GM18861 (cell line): Measurements from ENCODE around the gene PTPRR.

Experiments used
- ATAC-seq: cut with Tn5 transposase; IDR thresholded peaks from one replicate; pipeline ENCODE4 v1.9.1; 2021; ENCODE audit not compliant: unreplicated experiment

The PTPRR gene

DNA sequence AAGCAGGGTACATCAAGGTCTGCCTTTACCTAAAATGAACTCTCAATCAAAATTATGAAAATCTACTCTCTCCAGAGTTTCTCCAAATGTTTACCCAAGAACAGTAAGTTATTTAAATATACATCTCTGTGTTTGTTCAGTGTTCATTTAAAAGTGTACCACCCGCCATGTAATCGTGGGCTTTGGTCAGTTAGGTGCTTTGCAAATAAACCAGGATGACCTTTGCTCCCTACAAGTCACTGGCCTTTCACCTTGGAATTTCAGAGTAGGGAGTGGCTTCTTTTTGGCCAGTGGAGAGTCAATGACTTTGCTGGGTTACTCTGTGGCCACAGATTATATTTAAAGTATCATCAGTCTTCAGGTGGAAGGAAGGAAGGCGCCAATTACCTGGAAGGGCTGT is 208.7 kb downstream of the PTPRR start:
- ATAC-seq = no peak

DNA sequence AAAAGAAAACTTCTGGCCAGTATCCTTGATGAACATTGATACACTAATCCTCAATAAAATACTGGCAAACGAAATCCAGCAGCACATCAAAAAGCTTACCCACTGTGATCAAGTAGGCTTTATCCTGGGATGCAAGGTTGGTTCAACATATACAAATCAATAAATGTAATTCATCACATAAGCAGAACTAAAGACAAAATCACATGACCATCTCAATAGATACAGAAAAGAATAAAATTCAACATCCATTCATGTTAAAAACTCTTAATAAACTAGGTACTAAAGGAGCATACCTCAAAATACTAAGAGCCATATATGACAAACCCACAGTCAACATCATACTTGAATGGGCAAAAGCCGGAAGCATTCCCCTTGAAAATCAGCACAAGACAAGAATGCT is 211.5 kb downstream of the PTPRR start:
- ATAC-seq = no peak

DNA sequence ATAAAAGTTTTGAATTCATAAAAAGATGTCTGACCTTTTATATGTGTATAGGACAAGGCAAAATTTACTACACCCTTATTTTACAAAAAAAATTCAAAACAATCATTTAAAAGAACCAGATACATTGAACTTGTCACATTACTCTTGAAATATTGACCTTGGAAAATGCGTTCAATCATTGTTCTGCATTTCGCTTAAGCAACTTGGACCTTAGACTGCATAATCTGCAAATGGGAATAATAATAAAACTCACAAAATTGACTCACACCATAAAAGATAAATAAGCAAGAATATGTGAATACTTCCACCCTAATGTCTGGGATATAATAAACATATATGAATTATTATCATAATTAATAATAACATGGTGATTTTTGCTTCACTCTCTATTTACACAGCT is 213.9 kb downstream of the PTPRR start:
- ATAC-seq = no peak

DNA sequence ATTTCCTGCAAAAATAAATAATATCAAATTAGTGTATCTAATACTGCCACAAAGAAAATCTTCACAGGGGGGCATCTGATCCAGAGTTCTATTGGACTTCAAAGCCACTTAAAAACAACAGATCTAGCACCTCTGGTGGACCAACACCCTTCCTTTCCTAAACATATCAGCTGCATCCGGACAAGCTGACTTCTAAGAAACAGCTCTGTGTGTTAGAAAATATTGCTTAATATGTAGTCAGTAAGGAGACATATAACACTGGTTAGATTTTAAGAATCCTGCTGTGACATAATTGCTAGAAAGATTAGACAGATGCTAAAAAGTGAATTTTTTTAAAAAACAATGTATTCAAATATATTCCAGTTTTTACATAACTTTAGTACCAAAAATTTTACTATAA is 222.2 kb downstream of the PTPRR start:
- ATAC-seq = no peak

DNA sequence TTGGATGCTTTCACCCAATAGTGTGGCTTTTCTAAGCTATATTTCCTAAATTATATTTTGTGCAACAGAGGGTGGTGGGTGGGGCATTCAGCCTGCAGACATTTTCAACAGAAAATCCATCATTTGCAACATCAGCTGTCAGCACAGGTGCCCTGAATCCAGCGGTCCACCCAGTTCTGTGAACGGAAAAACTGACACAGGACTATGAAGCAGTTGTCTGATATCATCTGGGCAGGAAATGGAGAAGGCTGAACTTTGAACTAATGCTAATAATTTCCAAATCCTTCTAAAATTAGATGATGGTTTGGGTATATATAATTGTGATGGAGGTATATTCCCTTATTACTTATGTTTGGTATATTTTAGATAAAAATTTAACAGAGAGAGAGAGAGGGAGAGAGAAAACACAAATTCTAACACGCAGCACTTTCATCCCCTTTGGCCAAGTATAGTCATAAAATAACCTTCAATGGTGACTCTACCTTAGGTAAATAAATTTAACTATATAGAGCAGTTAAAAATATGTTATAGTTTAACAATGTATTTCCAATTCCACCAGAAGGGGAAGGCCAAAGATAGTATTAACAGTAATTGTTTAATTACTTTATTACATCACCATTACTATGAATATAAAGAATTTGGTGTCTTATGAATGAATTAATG is 225.0 kb downstream of the PTPRR start:
- ATAC-seq = no peak

DNA sequence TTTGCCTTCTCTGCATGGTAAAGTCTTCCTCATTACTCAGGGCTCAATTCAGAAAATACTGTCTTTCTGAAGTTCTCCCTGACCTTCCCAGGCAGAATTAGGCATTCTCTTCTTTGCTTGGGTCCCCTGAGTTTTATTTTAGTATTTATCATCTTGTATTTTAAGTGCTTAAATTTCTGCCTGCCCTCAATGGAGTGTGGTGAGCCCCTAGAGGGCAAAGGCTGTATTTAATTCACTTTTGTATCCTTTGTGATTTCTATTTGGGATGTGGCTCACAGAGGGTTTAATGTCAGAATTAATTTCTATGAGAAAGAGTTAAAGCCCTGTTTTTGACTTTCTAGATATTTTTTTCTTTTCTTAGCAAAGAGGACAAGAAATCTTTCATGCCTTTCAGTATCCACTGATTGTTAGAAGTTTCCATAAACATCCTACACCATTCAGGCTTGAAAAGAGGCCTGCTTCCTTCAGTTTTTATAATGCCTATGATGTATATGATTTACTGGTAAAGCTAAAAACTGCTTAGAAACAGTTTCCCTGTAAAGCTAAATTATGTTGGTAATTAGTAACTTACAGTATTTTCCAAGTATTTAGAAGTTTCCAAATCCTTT is 227.8 kb downstream of the PTPRR start:
- ATAC-seq = no peak

DNA sequence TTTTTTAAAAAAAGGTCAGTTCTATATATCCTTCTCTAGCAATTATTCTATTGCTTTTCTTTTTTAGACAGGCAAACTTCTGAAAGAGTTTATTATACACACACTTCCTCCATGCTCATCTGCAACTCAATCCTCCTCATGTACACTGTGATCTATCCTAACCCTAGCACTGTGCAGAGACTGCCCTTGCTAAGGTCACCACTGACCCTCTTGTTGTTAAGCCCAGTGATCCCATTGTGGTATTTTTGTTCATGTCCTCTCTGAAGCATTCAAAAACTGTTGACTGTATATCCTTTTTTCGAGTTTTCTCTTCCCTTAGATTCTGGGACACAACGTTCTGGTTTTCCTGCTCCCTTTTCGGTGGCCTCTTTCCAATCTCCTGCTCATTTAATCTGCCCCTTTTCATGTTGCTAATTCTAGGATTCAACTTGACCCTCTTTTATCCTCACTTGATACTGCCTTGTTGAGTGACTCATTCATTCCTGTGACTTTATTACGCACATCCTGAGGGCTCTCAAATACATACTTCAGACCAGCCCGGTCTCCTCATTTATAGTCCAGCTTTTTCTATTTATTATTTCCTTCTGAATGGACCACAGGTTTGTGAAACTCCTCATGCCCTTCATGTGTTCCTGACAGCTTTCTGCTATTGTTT is 229.4 kb downstream of the PTPRR start:
- ATAC-seq = no peak

DNA sequence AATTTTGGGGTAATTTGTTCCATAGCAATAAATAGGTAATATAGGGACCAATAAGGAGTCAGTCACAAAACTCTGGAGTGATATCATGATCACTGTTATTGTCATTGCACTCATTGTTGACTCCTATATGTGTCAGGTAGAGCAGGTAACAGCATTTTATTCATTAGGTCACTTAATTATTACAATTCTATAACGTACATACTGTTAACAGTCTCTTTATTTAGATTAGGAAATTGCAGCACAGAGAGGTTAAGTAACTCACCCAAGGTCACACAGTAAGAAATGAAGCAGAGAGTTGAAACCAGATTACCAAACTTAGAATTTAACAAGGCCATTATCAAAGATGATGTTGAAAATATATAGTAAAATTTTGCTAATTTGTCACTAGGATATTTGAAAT is 233.6 kb downstream of the PTPRR start:
- no peak for ATAC-seq

DNA sequence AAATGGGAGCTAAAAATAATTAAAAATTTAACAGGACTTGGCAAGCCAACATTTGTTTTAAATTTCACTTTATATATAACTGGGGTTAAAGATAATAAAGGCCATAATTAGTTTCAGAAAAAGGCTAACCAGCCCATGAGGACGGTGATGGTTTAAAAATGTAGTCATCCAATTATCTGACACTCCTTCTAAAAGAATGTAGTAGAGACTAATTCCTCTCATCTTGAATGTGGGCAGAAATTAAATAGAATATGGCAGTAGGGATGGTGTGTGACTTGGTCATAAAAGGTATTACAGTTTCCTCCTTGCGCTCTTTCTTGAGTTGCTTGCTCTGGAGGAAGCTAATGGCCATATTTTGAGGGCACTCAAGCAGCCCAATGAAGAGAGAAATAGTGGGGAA is 234.2 kb downstream of the PTPRR start:
- ATAC-seq = no peak

DNA sequence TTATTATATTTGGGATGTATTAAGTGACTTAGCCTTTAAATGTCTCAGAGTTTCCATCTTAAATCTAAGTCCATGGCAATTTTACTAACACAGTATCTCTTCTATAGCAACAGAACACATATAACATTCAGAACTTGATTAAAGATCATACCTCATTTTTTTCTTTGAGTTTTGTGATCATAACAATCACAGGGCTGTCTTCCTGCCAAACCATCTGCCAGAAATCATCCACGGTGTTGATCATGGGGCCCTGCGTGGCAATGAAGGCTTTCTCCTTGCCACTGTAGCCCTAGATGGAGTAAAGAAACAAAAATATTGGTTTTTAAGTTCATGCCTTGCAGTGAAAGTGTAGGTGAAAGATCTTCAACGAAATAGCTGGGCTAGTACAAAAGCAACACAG is 236.6 kb downstream of the PTPRR start:
- ATAC-seq = no peak

DNA sequence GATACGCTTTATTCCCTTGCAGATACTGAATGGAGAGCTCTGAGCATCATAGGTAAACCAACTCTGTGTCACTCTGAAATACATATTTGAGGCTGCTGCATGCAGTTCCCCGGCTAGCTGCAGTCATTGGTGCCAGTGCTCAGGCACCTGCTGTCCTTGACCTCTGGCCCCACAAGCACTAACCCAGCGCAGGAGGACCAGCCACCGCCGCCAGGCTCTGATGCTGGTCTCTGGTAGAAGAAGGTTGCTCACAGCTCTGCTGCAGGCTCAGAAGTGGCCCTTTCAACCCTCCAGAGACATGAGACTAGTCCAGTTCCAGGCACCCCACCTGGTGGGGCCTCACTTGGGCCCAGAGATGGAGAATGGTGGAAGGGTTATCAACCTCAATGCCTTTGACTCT is 248.8 kb downstream of the PTPRR start:
- ATAC-seq = no peak

DNA sequence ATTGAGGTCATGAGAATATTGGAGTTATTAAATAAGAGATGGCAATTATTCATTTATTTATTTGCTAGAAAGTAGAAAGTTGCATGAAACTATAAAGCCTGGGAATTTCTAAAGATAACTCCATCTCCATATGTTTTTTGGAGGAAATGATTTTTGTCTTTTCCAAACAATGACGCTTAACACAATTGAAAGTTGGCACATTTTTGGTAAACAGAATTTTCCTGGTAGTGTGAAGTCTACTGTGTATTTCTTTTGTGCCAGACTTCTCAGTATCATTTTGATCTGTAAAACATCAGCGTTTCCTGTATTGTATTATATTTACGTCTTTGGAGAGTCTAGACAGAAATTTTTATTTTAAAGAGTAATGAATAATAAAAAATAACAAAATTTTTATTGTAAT is 249.6 kb downstream of the PTPRR start:
- ATAC-seq = no peak

DNA sequence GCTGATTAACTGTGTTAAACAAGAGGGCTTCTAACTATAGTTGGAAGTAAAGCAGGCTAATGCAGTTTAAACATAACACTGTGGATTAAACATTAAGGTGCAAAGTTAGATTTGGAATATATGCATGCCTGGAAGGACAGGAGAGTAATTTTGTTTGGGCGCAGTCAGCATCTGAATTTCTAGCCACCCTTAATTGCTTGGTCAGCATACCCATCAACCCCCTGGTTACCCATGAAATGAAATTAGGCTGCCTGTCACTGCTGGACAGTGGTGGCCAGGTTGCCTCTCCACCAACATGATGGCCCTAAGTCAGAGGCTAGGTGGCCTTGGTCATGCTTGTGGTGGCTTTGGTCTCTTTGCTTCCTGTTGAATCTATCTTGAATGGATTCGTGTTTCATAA is 253.3 kb downstream of the PTPRR start:
- no peak for ATAC-seq

DNA sequence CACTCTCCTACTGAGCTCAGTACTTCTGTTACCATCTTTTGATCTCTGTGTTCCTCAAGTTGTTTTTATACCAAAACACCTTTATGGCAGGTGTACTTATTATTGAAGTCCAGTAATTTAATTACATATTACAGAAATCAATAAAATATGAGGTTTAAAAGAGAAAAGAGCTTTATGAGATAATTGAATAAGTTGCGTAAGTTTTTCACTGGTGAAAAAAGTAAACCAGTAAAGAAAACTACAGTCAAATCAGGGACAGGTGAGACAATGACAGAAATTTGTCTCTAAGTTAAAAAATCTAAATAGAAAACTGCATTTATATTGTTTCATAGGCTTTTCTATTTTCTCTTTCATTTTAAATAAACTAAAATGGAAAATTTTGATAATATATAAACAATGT is 254.2 kb downstream of the PTPRR start:
- no peak for ATAC-seq

DNA sequence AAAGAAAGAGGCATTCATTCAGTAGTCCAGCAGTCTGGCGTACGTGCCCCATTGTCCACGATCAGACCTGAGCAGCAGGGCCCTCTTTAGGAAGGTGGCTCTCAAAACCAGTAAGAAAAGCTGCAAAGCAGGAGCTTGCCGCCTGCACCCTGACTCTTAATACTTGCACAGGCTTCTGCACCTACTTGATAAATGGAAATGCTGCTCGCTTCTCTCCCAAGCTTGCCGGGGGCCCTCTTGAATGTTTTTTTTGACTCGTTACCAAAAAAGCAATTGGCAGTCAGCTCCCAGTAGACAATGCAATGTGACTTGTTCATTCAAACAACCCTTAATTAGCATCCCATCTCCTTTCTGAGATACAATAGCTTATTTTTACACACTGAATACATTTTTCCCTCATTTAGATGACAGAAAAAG is 256.1 kb downstream of the PTPRR start:
- no peak for ATAC-seq

DNA sequence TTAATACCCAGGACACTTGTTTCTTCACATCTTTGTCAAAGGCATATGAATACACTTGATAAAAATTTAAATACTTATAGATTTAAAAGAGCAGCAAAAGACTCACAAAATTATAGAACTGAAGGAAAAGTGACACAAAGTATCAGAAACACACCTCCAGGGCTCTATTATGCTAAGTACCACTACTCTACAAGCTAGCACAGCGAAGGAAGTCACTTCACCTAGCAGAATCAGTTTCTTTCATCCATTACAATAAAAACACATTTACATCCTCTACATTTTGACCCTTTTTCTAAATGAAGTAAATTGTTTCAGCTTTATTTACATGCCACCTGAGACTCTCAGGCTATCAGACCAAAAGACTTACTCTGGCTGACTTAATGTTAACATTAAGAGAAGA is 256.7 kb downstream of the PTPRR start:
- ATAC-seq = no peak

DNA sequence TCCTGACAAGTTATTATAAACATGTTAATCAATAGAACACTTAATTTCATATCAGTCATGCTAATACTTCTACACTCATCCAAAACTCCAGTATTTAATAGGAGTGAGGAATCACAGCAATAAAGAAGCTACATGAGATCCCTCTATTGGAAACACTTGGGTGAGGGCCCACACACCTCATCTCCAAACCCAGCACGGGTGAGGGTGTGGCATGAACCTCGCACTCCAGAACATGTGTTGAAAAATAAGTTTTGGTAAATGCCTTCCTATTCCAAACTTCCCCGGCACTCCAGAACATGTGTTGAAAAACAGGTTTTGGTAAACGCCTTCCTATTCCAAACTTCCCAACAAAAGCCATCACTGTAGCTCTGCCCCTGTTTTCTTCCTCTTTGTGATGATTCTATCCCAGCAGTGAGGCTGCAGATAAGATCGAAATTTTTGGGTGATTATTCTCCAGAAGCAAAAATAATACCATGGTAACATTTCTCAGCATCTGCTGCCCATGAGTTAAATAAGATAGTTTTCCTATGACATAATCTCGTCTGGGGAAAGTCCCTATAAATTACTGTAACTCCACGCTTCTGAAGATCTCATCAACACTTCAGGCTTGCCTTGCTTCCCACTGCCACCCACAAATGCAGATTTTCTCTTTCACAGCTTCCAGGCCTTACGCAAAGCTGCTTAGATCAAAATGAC is 258.9 kb downstream of the PTPRR start:
- no peak for ATAC-seq

DNA sequence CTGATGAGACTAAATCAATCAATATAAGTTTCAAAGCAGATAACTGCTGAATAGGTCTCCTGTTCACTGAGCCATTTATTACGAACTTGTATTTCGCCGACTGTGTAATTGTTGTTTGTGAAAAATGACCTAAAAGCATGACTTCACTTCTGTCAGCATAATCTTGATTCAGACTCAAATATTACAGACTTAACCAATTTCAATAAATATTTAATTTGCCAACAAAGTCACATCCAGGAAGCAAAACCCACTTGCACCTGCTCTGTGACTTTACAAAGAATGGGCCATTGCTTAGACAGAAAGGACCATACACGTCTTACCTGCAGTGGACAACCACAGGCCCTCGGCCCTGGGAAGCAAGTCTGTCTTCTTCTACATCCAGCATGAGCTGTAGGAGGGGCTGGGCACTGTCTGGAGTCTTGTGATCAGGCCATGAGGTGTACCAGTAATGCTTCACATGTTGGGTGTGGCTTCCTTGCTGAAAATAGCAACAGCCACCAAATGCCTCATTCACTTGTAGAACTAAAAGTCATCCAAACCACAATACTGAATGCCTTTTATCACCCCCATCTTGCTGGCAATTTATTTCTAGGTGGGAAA is 259.8 kb downstream of the PTPRR start:
- no peak for ATAC-seq

DNA sequence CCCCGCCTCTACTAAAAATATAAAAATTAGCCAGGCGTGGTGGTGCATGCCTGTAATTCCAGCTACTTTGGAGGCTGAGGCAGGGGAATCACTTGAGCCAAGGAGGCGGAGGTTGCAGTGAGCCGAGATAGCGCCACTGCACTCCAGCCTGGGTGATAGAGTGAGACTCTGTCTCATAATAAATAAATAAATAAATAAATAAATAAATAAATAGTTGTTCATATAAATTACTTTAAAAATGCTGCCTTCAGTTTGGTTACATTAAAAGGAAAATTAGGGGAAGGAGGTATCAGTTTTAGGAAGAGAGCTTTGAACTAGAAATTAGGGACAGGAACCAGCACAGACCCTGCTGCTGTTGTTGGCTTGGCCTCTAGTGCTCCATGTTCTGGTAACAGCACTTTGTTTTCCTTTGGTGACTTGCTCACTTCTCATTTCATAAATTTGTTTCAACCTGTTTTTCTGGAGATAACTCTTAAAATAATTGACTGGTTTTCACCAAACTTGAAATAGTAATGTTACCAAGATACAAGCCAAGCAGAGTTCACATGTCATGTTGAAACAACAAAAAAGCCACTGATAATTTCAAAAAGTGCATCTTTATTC is 260.4 kb downstream of the PTPRR start:
- ATAC-seq = no peak

DNA sequence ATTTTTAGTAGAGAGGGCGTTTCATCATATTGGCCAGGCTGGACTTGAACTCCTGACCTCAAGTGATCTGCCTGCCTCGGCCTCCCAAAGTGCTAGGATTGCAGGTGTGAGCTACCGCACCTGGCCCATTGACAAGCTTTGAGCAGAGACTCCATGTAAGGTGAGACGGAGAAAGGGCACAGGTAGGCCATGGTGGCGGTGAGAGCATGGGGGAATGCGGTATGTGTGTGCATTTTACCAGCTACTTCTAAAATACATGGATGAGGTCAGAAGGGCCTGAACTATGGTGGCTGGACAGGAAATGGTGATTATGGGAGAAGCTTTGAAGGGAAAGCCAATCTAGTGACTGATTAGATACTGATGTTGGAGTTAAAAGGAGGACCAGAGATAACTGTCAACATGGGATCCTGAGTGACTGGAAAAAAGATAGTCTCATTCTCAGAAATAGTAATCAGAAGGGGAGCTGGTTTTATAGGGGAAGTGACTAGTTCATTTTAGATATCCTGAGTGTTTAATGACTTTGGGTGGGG is 261.4 kb downstream of the PTPRR start:
- ATAC-seq = no peak
